NCI-H2081 (cell line): ENCODE results near the gene PPM1K.

Experiments
- DNase-seq, 2 experiments: peaks; one replicate each; lab custom pipeline; 2025; lab: John Stamatoyannopoulos, UW

Gene PPM1K

DNA sequence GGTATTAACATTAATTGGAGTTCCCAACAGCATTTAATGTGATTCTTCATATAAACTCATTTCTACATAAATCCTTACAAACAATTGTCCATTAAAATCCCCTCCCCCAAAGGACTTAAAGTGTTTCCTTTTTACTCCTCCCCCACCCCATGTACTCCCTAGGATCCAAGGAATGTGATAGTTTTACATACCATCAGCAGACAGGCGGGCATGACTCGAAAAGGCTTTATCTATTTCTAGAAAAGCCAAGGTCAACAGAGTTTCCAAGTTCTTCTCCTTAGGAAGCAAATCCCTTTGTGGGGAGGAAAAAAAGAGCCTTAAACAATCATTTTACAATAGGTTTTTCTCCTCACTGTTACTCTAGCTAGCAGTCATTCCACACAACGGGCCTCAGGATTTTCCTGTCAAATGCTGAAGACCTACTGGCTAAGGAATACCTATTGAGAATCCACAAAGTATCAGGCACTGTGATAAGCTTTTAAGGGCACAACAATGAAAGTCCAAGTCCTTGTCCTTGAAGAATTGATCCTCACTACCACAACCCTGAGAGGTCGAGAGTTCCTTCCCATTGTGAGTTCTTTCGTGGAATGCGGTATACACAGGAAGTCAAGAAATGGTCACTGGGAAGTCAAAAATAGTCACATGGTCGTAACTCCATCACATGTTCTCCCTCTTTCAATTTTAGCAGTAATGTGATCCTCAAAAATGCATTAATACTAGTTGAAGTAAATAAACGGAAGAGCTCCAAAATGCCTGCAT lies 7.2 kb downstream of the PPM1K start:
- no peak for DNase-seq

DNA sequence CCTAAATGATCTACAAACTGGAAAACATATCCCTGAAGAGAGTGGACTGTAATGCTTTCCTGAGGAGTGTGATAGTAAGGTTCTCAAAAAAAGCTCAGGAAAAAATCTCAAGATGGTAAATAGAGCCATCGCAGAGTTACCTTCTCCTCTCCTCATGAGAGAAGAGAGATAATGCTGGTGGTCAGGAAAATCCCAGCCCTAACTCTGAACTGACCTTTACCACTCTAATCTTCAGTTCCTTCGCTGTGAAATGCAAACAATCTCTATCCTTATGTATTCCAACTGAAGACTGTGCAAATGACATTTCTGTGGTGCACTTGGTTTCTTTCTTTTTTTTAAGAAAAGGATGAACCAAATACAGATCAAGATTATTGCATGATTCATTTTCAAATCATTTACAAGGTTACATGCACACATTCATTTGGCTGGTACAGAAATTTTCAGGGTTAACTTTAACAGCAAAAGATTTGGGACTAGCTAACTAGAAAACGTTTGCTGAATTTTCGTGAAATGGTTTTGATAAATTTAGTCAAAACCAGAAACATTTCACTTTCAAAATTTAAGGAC lies 8.3 kb downstream of the PPM1K start:
- no peak for DNase-seq

DNA sequence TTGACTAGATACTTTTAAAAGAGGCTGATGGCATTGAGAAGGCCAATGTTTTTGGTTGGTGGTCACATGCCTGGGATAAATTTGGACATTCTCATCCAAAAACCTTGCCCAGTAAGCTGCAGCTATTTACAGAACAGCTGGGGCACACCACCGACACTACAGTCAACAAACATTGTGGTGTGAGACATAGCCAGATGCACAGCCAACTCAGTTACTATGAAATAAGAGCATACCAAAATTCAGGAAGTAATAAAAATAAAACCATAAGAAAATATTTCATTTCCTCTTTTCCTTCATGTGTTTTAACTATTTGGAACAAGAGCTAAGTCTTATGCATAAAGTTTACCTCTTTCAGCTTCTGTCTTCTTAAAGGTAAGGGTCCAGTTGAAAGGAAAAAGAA lies 8.8 kb downstream of the PPM1K start:
- DNase-seq, result no peak

DNA sequence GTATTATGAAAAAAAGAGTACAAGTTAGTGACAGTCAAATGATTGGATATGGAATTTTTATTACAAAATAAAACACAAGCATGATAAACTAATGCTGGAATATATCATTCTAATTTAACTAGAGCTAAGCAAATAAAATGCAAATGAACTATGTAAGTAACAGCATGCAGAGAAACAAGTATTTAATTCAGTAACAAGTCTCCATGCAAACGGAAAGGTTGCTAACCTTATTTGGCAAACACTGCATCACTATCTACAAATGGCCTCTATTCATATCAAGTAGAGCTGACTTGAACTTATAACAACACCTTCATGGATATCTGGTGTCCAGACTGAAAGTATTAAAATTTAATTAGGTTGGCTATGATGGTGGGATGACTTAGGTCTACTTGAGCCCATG lies 15.4 kb downstream of the PPM1K start:
- DNase-seq, result no peak

DNA sequence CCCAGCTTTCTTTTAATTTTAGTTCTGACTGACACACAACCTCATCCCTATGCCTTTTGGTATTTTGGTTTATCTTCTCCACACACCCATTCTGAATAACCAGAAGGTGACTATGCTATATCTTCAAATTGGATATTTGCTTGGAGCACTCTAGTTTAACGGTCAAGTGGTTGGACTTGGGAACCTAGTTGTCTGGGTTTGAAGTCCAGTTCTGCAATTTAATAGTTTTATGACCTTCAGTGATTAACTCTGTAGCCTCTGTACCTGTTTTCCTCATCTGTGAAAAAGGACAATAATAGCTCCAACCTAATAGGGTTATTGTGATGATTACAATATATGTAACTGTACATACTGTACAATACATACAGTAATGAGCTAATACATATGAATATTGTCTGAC lies 20.0 kb downstream of the PPM1K start:
- DNase-seq, result no peak

DNA sequence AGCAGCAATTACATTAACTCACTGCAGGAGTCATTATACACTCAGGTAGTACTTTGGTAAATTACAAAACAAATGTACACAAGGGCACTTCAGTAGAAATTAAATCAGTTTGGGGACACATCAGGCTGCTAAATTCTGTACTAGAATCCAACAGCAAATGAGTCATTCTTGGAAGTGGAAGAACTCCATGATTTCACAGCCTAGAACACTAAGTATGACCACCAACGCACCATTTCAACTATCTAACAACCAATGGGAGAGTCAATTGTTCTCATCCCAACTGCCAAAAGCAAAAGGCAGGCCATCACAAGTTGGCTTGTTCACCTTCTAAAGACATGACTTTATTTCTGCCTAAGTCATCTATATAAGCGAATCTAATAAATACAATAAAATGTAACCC lies 26.6 kb downstream of the PPM1K start:
- no peak for DNase-seq

DNA sequence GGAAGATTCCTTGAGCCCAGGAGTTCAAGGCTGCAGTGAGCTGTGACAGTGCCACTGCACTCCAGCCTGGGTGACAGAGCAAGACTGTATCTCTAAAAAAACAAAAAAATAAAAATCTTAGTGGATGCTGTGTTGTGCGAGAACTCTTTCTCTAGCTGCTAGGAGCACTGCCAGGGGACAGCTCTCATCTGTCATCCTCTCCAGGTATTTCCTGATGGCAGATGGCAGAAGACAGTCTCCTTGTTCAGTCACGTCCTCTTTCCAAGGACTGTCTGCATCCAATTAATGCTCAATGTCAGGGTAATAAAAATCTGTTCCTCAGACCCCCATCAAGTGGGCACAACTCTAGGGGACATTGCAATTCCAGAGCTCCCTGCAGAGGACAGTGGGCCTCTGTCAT lies 29.2 kb downstream of the PPM1K start:
- DNase-seq, result no peak

DNA sequence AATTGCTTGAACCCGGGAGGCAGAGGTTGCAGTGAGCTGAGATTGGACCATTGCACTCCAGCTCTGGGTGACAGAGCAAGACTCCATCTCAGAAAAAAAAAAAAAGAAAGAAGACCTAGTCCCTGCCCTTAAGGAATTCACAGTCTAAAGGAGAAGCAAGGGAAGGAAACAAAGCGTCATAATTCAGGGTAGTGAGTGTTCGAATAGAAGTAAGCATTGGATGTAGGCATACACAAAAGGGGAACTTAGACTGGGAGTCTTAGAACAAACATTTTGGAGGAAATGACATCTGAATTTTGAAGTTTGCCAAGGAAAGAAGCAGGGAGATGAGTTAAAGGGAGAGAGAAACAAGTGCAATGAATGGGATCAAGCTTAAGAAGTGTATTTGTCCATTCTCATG lies 32.4 kb downstream of the PPM1K start:
- no peak for DNase-seq

DNA sequence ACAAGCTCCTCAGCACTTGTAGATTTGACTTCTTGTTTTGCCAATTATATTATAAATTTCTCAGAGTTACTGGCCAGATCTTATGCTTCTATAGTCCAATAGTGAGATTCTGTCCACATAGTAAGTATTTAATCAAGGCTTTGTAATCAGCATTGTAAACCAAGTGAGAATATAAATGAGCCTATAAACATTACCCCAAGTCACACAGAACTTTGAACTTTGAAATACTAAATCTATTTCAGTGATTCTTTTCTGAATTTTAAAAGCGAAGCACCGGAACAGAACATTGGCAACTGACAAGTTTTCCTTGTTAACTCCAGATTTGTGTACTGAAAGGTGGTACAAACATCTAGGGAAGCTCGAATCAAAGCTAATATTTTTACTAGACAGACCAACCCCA lies 37.2 kb downstream of the PPM1K start:
- no peak for DNase-seq

DNA sequence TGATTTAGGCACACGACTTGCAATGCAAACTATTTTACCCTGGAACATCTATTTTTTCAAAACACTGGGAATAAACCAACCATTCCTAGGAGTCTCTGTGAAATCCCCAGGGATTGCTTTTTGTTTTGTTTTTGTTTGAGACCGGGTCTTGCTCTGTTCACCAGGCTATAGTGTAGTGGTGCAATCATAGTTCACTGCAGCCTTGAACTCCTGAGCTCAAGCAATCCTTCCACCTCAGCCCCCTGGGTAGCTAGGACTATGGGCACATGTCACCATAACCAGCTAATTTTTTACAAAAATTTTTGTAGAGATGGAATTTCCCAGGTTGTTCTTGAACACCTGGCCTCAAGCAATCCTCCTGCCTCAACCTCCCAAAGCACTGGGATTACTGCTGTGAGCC lies 37.8 kb downstream of the PPM1K start:
- no peak for DNase-seq

DNA sequence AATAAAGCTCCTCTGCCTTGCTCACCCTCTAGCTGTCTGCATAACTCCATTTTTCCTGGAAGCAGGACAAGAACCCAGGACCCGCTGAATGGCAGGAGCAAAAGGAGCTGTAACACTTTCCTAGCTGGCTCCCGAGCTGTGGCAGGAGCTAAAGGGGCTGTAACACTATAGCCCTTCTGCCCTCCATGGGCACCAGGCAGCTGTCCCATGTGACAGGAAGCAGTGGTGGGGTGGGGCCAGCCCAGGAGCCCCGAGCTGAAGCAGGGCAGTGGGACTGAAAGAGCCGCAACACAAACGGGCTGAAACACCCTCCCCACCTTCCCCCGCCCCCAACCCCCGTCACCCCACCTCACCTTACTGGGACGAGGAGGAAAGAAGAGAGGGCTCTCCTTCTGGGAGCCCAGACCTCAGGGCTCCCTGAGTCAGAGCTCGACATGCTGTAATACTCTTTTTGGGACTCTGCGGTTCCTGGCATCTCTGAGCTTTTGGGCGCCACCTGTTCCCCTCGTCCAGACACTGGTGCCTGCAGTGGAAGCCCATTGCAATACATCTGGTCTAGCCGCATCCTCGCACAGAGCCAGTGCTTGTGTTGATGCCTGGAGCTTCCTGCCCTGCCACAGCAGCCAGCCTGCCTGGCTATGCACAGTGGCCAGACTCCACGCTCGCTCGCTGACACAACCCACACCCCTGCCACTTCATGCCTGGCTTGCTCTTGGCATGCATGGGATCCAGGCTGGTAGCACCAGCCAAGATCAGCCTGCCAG lies 39.4 kb downstream of the PPM1K start:
- no peak for DNase-seq

DNA sequence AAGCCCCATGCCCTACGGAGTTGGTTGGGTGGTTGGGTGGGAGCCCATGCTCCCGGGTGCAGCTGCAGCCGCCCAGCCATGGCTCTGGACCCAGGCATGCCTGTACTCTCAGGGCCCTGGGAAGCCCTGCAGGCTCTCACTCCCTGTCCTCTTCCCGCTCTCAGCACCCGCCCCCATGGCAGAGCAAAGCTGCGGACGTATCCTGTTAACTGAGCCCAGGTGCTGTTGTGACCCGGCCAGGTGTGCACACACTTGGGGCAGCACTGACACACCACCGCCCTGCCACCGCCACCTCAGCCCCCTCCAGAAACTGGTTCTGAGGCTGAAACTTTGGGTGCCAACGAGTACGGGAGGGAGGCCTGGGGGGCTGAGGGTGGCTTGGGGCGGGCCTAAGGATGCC lies 40.3 kb downstream of the PPM1K start:
- no peak for DNase-seq

DNA sequence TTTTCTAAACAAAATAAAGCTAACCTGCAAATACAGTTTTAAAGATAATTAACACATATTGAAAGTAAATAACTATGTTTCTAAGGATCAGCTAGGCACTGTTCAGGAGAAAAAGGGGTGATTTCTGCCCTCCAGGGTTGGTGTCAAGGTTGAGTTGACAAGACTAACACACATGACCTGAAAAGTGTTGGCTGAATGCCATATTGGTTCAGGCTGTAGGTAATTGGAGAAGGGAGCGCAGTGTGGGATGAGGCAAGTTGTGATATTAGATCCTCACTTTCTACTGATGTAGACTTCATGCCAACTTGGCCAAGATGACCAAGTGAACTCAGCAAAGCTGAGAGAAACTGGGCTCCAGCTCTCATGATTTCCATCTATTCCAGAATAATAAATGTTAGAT lies 42.2 kb downstream of the PPM1K start:
- peak in 1 of 2 experiments; percentile 1 for DNase-seq

DNA sequence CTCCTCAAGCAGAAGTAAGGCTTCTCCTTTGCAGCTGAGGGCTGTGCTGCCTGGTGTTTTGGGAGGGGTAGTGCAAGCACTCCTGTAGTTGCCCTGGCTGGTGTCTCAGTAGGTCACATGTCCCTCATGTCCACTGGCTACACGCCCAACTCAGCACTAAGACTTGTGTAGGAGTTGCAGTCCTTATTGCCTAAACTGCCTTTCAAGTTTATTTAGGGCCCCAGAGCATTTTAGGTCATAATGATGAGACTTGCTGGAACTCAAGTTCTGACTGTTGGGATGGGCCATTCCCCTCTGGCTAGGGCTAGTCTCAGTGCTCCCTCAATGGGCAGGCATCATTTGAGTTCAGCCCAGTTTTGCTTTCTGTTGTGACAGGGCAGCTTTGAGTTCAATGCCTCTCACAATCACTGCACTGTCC lies 44.1 kb downstream of the PPM1K start:
- DNase-seq, result no peak

DNA sequence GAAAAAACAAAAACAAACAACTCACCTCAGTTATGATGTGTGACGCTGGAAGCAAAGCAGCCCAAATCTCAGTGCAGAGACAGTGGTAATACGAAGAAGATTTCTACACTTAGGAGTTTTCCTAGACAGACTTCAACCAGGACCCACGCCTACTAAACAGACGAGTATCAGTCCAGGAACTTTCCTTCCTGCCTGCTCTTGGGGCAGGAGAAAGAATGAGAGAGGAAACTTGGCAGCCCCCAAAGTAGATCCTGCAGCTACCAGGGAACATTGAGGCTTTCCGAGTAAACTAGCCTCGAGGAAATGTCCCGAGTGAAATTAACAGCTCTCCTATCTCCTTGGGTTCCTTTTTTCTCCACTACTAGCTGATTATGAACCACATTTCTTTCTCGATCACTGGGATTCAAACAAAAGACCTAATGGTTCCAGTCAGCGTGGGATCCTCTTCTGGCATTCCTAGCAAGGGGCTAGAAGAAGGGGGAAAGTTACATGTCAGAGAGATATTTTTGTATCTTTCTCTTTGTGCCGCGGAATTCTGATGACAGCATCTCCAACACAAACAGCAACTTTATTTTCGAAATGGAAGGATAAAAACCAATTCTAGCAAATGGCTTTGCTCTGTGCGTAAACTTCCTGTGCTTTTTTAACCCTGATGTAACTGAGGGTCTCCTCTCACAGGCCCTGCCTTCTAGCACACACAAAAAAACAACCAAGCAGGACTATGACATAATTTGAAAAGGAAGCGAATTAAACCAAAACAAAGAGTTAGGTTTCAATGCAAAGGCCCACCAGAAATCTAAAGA lies 53.2 kb downstream of the PPM1K start:
- no peak for DNase-seq

DNA sequence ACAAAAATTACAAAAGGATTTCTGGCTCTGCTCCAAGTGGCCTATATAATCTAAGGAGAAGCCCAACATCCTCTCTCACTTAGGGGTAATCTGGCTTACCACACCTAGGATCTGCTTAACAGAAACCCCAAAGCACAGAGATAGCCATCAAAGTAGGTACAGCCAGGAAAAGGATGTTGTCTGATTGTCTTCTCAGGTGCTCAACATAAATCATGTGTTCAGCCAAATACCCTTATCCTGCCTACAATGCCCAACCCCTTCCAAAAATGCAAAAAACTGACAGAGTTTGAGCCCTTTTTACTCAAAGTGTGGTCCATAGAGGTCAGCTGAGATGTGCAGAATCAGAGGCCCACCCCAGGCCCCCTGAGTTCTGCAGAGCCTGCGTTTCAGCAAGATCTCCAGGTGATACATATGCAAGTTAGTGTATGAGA lies 53.9 kb downstream of the PPM1K start:
- no peak for DNase-seq

DNA sequence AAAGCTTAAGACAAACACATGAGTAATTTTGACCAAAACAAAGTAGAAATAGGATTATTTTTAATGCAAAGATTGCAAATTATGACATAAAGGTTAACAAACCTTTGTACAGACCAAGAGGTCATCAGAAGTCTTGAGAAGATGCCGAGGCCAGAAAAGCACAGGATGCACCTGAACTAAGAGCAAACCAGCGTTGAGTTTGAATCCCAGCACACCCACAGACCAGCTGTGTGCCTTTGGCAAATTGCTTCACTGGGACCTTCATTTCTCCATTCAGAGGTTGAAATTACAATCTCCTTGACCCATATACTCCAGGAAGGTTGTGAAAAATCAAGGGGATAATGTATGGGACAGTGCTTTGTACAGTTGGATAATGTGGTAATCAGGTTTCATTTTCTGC lies 56.6 kb downstream of the PPM1K start:
- DNase-seq, result no peak

DNA sequence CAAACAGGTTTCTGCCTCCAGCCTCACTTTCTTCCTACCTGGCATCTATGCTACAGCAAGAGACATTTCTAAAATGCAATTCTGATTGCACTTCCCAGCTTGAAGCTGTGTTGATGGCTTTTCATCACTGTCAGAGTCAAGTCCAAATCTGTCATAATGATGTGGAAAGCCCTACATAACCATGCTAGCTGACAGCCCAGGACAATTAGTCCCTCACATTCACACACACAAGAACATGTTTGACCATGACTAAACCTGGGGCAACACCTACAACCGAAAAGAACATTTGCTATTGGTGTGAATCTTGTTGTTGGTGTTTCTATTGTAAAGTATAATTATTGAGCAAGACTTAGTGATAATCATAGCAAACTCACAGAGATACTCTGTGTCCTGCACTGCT lies 58.2 kb downstream of the PPM1K start:
- no peak for DNase-seq

DNA sequence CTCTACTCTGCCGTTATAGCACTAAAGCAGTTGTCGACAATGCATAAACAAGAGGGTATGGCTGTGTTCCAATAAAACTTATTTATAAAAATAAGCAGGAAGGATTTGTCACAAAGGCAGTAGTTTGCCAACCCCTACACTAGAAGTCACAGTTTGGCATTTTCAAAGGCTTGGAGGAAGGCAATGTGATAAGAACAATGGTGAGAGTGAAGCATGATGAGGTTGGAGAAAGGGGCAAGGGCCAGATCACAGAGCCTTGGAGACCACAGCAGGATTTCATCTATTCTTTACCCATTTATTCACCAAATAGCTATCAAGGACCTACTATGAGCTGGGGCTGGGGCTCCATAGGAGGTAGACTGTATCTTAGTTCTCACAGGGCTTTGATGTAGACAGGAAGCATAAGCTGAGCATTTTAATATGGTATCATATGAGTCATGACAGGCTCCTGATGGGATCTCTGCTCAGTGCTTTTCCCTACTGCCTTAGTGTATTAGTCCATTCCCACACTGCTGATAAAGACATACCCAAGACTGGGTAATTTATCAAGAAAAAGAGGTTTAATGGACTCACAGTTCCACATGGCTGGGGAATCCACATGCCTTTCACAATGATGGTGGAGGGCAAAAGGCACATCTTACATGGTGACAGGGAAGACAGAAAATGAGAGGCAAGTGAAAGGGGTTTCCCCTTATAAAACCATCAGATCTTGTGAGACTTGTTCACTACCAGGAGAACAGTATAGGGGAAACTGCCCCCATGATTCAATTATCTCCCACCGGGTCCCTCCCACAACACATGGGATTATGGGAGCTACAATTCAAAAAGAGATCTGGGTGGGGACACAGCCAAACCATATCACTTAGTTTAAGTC lies 58.9 kb downstream of the PPM1K start:
- no peak for DNase-seq

DNA sequence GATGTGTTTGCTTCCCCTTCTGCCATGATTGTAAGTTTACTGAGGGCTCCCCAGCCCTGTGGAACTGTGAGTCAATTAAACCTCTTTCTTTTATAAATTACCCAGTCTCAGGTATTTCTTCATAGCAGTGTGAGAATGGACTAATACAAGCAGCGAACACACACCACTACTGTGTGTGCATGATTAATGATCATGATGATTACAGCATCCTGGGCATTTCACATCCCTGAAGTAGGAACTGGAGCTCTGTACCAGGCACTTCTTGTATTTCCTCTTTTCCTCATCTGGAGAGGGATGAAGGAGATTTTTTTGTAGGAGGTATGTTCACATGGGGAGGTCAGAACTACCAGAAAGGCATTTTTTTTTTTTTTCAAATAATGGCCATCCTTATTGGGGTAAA lies 60.8 kb downstream of the PPM1K start:
- no peak for DNase-seq

DNA sequence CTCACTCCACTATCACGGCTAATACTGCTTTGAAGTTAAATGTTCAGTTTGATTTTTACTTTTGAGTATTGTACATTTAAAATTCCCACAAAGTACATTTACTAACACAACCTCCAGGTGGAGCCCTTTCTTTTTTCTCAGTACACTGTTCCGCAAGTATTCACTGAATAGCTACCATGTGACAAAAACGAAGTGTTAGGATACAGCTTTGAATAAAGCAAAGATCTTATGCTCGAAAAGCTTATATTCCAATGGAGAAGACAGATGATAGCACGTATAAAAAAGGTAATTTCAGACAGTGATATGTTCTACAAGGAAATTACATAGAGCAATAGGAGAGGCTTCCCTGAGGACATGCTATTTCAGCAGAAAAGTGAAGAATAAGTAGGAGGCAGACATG lies 65.3 kb downstream of the PPM1K start:
- DNase-seq, result peak; percentile 28 to 40

DNA sequence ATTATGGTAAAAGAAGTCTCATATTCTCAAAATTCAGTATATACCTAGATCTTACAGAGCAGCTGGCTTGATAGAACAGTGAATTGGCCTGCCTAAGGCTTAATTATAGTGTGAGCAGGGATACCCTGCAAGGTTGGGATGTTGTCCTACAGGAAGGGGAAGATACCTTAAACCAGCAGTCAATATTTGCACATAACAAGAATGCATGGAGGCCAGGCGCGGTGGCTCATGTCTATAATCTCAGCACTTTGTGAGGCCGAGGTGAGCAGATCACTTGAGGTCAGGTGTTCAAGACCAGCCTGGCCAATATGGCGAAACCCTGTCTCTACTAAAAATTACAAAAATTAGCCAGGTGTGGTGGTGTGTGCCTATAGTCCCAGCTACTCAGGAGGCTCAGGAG lies 67.2 kb downstream of the PPM1K start:
- no peak for DNase-seq
